ENCODE data around the gene MYO16. TPM values are rescaled to one million over a fixed set of nuclear protein-coding genes. Genes with fewer than 3 reads are reported as not detected.
"Not testable (repeated sequence)": the region's sequence is repeated elsewhere in the genome, so short reads cannot be mapped to it uniquely, and the experiment has no call there.

Gene MYO16
- total and polyA plus RNA-seq, 9 donors = under 0.01 to 0.37 (median 0.16) TPM; not detected in 2

- H3K9me3 ChIP-seq = no peaks in the 10 kb centered on the region
- WGBS, 3 donors = 56 to 67% (median 67%) methylated on average over 8 of the region's 8 CpGs
- H3K27me3 ChIP-seq = no peaks in the 10 kb centered on the region
- H3K4me3 ChIP-seq = no peak overlapping the region
- intact Hi-C loops (cut with DNase I) = no loop called here
- H3K36me3 ChIP-seq = no peaks in the 10 kb centered on the region
- H3K27ac ChIP-seq = no peak overlapping the region
- TF ChIP-seq EP300 (IDR thresholded peaks at IDR 0.05) (no peak), POLR2A (IDR thresholded peaks at IDR 0.05) (no peak), CTCF (IDR thresholded peaks at IDR 0.05) (no peak)
- H3K4me1 ChIP-seq (ENCODE audit: insufficient read depth) = no peaks in the 10 kb centered on the region
- no peak for DNase-seq
Measured at GRCh38 chr13:108897955-108898354, 268.5 kb downstream of the MYO16 start.

- Histone ChIP-seq H3K9me3 (no peaks in the 10 kb centered on the region), H3K4me3 (no peak overlapping the region), H3K27me3 (no peaks in the 10 kb centered on the region), H3K4me1 (ENCODE audit: insufficient read depth) (no peaks in the 10 kb centered on the region), H3K36me3 (no peaks in the 10 kb centered on the region), H3K27ac (no peak overlapping the region)
- DNase-seq = no peak
- 76 to 78% (median 77%) methylated on average over 7 of the region's 7 CpGs for WGBS, 3 donors
- intact Hi-C loops (cut with DNase I) = no loop called here
- no peak for TF ChIP-seq CTCF (IDR thresholded peaks at IDR 0.05)
- no peak for TF ChIP-seq EP300 (IDR thresholded peaks at IDR 0.05)
- no peak for TF ChIP-seq POLR2A (IDR thresholded peaks at IDR 0.05)
Measured at GRCh38 chr13:108902405-108903155, 273.2 kb downstream of the MYO16 start.

DNA sequence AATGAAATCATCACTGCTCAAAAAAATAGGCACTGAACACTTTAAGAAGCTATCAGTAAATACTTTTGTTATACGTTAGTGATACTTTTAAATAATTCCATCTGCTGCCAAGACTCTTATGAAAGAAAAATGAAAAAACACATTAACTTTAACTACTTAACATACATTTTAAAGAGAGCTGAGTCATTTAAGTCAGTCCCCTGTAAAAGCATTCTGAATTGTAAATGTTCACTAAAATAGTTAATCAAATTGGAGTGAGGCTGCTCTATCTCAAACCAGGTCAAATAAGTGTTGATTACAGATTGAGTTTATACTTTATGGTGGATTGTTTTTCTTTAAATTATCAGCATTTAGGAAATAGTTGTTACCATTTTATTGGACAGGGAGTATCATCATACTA lies 274.2 kb downstream of the MYO16 start:
- H3K27me3 ChIP-seq = no peaks in the 10 kb centered on the region
- DNase-seq = no peak
- H3K36me3 ChIP-seq = no peaks in the 10 kb centered on the region
- TF ChIP-seq EP300 (IDR thresholded peaks at IDR 0.05) (no peak), CTCF (IDR thresholded peaks at IDR 0.05) (no peak), POLR2A (IDR thresholded peaks at IDR 0.05) (no peak)
- H3K4me3 ChIP-seq = no peak overlapping the region
- WGBS, 3 donors = 10 to 15% (median 13%) methylated on average over 1 of the region's 1 CpG
- H3K27ac ChIP-seq = no peak overlapping the region
- H3K4me1 ChIP-seq (ENCODE audit: insufficient read depth) = no peaks in the 10 kb centered on the region
- intact Hi-C loops (cut with DNase I) = no loop called here
- no peaks in the 10 kb centered on the region for H3K9me3 ChIP-seq

GRCh38 chr13:108911807-108912206 lies 282.4 kb downstream of the MYO16 start:
- intact Hi-C loops (cut with DNase I) = no loop called here
- no peak overlapping the region for H3K27ac ChIP-seq
- H3K27me3 ChIP-seq = no peaks in the 10 kb centered on the region
- H3K4me1 ChIP-seq (ENCODE audit: insufficient read depth) = peaks cover 2% of the 10 kb centered on the region
- H3K36me3 ChIP-seq = no peaks in the 10 kb centered on the region
- DNase-seq = no peak
- WGBS, 3 donors = 85 to 93% (median 88%) methylated on average over 2 of the region's 2 CpGs
- no peaks in the 10 kb centered on the region for H3K9me3 ChIP-seq
- no peak overlapping the region for H3K4me3 ChIP-seq
- TF ChIP-seq EP300 (IDR thresholded peaks at IDR 0.05) (no peak), CTCF (IDR thresholded peaks at IDR 0.05) (no peak), POLR2A (IDR thresholded peaks at IDR 0.05) (no peak)

GRCh38 chr13:108913731-108914130 lies 284.3 kb downstream of the MYO16 start:
- WGBS, 3 donors = 86 to 89% (median 88%) methylated on average over 4 of the region's 4 CpGs
- intact Hi-C loops (cut with DNase I) = not testable (repeated sequence)

More at GRCh38 chr13:108913731-108914130, 284.3 kb downstream of the MYO16 start:
- H3K4me1 ChIP-seq (ENCODE audit: insufficient read depth); H3K36me3 ChIP-seq; DNase-seq; H3K4me3 ChIP-seq; H3K27me3 ChIP-seq; H3K9me3 ChIP-seq; H3K27ac ChIP-seq: not testable (repeated sequence)

Measured in ovary (tissue), 9 donors.